OCI-LY7 (cell line): ENCODE measurements around the gene DNMT1. TPM values are rescaled to one million over a fixed set of nuclear protein-coding genes. Genes with fewer than 3 reads are reported as not detected.

Experiments used
- BruUV-seq: library from RNA; stranded (reverse); fragments of 400-500 nt; replicated peaks from 2 replicates; lab custom pipeline; 2021; lab: Mats Ljungman, UMichigan
- CTCF ChIA-PET: fragments of 300-600 bp; sonication (Branson Sonifier 250); formaldehyde crosslinking; loops from one replicate; lab custom pipeline; 2022; ENCODE audit warnings: antibody characterized with exemption; ENCODE audit not compliant: unreplicated experiment; lab: Charles Lee
- POLR2A ChIA-PET: fragments of 300-600 bp; sonication (Branson Sonifier 250); formaldehyde crosslinking; loops from one replicate; lab custom pipeline; 2022; ENCODE audit warnings: antibody characterized with exemption; lab: Charles Lee
- DNase-seq: peaks from one replicate; pipeline ENCODE4 v3.0.0-alpha.2; 2015; ENCODE audit warnings: low spot score
- H2AFZ ChIP-seq: fragments of 200-600 bp; sonication (generic), shearing (Covaris generic); 2 replicates; pipeline ENCODE4 v1.6.1; 2014; ENCODE audit warnings: mild to moderate bottlenecking, antibody characterized with exemption, low read length, moderate library complexity
- H3K27ac ChIP-seq: fragments of 200-600 bp; sonication (generic); 2 replicates; pipeline ENCODE4 v1.5.1; 2014; ENCODE audit warnings: mixed run types, low read depth, mild to moderate bottlenecking, moderate library complexity, low read length, inconsistent platforms; ENCODE audit not compliant: poor library complexity, severe bottlenecking
- H3K36me3 ChIP-seq: fragments of 200-600 bp; sonication (generic); 2 replicates; pipeline ENCODE4 v1.6.1; 2014; ENCODE audit warnings: mild to moderate bottlenecking, antibody characterized with exemption, low read length, moderate library complexity, mixed read lengths; ENCODE audit not compliant: insufficient read depth
- H3K4me1 ChIP-seq: fragments of 200-600 bp; sonication (generic); 2 replicates; pipeline ENCODE4 v1.5.1; 2014; ENCODE audit warnings: mild to moderate bottlenecking, low read length; ENCODE audit not compliant: insufficient read depth, poor library complexity, severe bottlenecking
- H3K4me2 ChIP-seq: fragments of 200-600 bp; sonication (generic); 2 replicates; pipeline ENCODE4 v1.6.1; 2014; ENCODE audit warnings: mild to moderate bottlenecking, low read length
- H3K4me3 ChIP-seq: fragments of 200-600 bp; sonication (generic); 2 replicates; pipeline ENCODE4 v1.5.1; 2014; ENCODE audit warnings: mild to moderate bottlenecking, low read depth, low read length; ENCODE audit not compliant: poor library complexity, severe bottlenecking
- H3K79me2 ChIP-seq: fragments of 200-600 bp; sonication (generic); 2 replicates; pipeline ENCODE4 v1.6.1; 2016; ENCODE audit warnings: low read depth, mild to moderate bottlenecking, low read length, moderate library complexity, mixed read lengths; ENCODE audit not compliant: insufficient read depth
- H3K9me2 ChIP-seq: fragments of 200-600 bp; sonication (generic); 2 replicates; pipeline ENCODE4 v1.6.1; 2016; ENCODE audit warnings: mild to moderate bottlenecking, low read length, mixed read lengths; ENCODE audit not compliant: insufficient read depth
- H3K9me3 ChIP-seq: fragments of 200-600 bp; sonication (generic); 2 replicates; pipeline ENCODE4 v1.6.1; 2014; ENCODE audit warnings: mild to moderate bottlenecking, mixed run types, low read length, mixed read lengths
- H4K20me1 ChIP-seq: fragments of 200-600 bp; sonication (generic); 2 replicates; pipeline ENCODE4 v1.6.1; 2014; ENCODE audit warnings: mild to moderate bottlenecking, antibody characterized with exemption, low read length, moderate library complexity, mixed read lengths; ENCODE audit not compliant: insufficient read depth
- CTCF ChIP-seq: fragments of 200-600 bp; sonication (generic); conservative IDR thresholded peaks from 2 replicates; pipeline ENCODE4 v1.5.1; 2014; ENCODE audit warnings: mild to moderate bottlenecking, antibody characterized with exemption, low read length, moderate library complexity, mixed read lengths
- EZH2phosphoT487 ChIP-seq: fragments of 200-600 bp; sonication (generic); IDR thresholded peaks from 2 replicates; pipeline ENCODE4 v1.6.1; 2018; ENCODE audit warnings: low read depth, borderline replicate concordance, mild to moderate bottlenecking, mixed run types, antibody characterized with exemption, low read length, moderate library complexity, mixed read lengths
- intact Hi-C: fragments of 100-400 bp; cut with micrococcal nuclease; formaldehyde crosslinking; loops from one replicate; pipeline ENCODE4 v1.10.0; 2022; ENCODE audit not compliant: unreplicated experiment
- total RNA-seq, 2 experiments: library from RNA; depleted of rRNA in 1 of 2; stranded (reverse); fragments of >200 nt in 1 of 2; shearing (Covaris generic) in 1 of 2; gene quantifications; 2 replicates each; pipeline ENCODE4 v1.2.3, GENCODE V29; 2014 to 2022

The DNMT1 gene
- total RNA-seq, 2 experiments from 2014 or later: 329 to 680 TPM

- POLR2A ChIA-PET: interaction anchor here (0.6 kb wide), 1 partner anchor 9 kb away, joined by 3 read pairs; no protein-coding TSS in a partner anchor
- peak overlapping the region; percentile 95 for H3K4me3 ChIP-seq
- H3K36me3 ChIP-seq: peaks cover 48% of the 10 kb centered on the region
- 0 out of 2 replicates have a peak overlapping the region, but pooled peaks have one; percentile 5 for H2AFZ ChIP-seq
- no peaks in the 10 kb centered on the region for H3K9me2 ChIP-seq
- peaks cover 82% of the 10 kb centered on the region for H3K4me1 ChIP-seq
- no peaks in the 10 kb centered on the region for H4K20me1 ChIP-seq
- peaks cover 75% of the 10 kb centered on the region for H3K79me2 ChIP-seq
- no peak for DNase-seq
- H3K27ac ChIP-seq: peak overlapping the region; percentile 95
- TF ChIP-seq CTCF (no peak), EZH2phosphoT487 (no peak)
- intact Hi-C loops: loop anchor here (10.0 kb wide), 2 partner anchors 126 to 744 kb away; partner anchors contain the start of genes ANGPTL6 and PPAN
- BruUV-seq: no TSS peak
- CTCF ChIA-PET: no interaction called here
- H3K4me2 ChIP-seq: peak overlapping the region; percentile 95
- no peaks in the 10 kb centered on the region for H3K9me3 ChIP-seq
These were observed 35.6 kb upstream of the DNMT1 start for GRCh38 chr19:10230173-10230860.

GRCh38 chr19:10228920-10229319 is 34.2 kb upstream of the DNMT1 start:
- no peak for TF ChIP-seq EZH2phosphoT487
- peak; percentile 84 for TF ChIP-seq CTCF
- Histone ChIP-seq H4K20me1 (no peaks in the 10 kb centered on the region), H3K9me2 (no peaks in the 10 kb centered on the region), H3K9me3 (no peaks in the 10 kb centered on the region), H3K79me2 (peaks cover 89% of the 10 kb centered on the region), H3K4me1 (peaks cover 82% of the 10 kb centered on the region), H3K4me3 (peak overlapping the region; percentile 95), H3K4me2 (peak overlapping the region; percentile 95), H3K27ac (peak overlapping the region; percentile 95), H2AFZ (no peak overlapping the region), H3K36me3 (peaks cover 59% of the 10 kb centered on the region)
- CTCF ChIA-PET: interaction anchor here (1.6 kb wide), 1 partner anchor 21 kb away, joined by 6 read pairs; no protein-coding TSS in a partner anchor
- POLR2A ChIA-PET: interaction anchor here (0.5 to 1.0 kb wide), 3 partner anchors 9 to 14 kb away, joined by 3 to 4 read pairs (median 4); no protein-coding TSS in a partner anchor
- intact Hi-C loops: loop anchor here (1.0 kb wide), 1 partner anchor 21 kb away; no protein-coding TSS in a partner anchor
- BruUV-seq: no TSS peak
- peak; percentile 80 for DNase-seq
